Measurements from ENCODE around the gene ZFYVE9. TPM values are rescaled to one million over a fixed set of nuclear protein-coding genes. Genes with fewer than 3 reads are reported as not detected.

The ZFYVE9 gene
- total and polyA plus RNA-seq, 10 donors: 0.72 to 16.7 (median 9.2) TPM

DNA sequence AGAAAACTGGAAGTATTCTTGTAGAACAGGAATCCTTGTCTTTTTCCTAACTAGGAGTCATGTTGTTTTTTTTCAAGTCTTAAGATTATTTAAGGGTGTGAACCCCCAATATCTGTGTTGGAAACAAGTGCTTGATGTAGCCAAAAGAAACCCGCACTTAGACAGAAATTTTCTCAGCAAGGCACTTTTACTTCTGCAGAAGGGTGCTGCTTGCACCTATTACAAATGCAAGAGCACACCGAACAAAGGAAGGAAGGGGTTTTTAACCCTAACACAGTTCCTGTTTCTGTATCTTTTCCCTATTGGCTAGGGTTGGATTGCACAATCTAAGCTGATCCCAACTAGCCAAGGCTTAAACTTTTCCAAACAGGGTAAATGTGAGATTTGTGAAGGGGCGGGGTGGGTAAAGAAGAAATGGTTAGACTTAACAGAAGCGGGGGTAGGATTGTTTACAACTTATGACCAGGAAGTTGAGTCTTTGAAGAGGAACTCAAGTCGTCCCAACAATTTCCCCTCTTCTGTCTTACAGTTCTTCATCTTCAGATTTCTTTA is 75.1 kb downstream of the ZFYVE9 start:
- intact Hi-C loops (cut with DNase I; ENCODE audit: low total_unique reads): no loop called here
- Histone ChIP-seq H3K27me3 (replicated peaks in 1 of 7) (peaks cover 0 to 16% (median 0%) of the 10 kb centered on the region in 7 donors), H3K4me3 (no peak overlapping the region), H3K4me1 (no peaks in the 10 kb centered on the region), H3K27ac (no peak overlapping the region), H3K36me3 (peaks cover 0 to 26% (median 4%) of the 10 kb centered on the region in 6 donors), H3K9me3 (peaks cover 8 to 54% (median 40%) of the 10 kb centered on the region in 8 donors)
- DNase-seq: no peak
- 83 to 93% (median 84%) methylated on average over 5 of the region's 5 CpGs for WGBS, 5 donors
- TF ChIP-seq, protein P1, sequence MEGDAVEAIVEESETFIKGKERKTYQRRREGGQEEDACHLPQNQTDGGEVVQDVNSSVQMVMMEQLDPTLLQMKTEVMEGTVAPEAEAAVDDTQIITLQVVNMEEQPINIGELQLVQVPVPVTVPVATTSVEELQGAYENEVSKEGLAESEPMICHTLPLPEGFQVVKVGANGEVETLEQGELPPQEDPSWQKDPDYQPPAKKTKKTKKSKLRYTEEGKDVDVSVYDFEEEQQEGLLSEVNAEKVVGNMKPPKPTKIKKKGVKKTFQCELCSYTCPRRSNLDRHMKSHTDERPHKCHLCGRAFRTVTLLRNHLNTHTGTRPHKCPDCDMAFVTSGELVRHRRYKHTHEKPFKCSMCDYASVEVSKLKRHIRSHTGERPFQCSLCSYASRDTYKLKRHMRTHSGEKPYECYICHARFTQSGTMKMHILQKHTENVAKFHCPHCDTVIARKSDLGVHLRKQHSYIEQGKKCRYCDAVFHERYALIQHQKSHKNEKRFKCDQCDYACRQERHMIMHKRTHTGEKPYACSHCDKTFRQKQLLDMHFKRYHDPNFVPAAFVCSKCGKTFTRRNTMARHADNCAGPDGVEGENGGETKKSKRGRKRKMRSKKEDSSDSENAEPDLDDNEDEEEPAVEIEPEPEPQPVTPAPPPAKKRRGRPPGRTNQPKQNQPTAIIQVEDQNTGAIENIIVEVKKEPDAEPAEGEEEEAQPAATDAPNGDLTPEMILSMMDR (IDR thresholded peaks at IDR 0.05 in 8 of 11, conservative IDR thresholded peaks at IDR 0.05 in 3 of 11): no peak
- TF ChIP-seq POLR2AphosphoS5 (IDR thresholded peaks at IDR 0.05) (no peak), POLR2A (IDR thresholded peaks at IDR 0.05) (no peak)

DNA sequence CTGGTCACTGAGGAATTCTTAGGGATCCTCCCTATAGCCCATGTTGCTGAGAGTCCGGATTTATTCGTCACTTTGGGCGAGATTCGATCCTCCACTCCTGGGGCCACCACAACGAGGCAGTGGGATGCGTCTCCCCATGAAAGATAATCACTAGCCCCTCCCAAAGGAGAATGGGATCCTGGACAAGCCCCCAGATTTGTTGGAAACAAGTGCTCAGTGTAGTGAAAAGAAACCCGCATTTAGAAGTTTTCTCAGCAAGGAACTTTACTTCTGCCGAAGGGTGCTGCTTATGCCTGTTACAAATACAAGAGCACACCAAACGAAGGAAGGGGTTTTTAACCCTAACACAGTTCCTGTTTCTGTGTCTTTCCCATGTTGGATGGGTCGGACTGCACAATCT is 83.3 kb downstream of the ZFYVE9 start:
- peaks cover 0 to 4% (median 0%) of the 10 kb centered on the region in 6 donors for H3K36me3 ChIP-seq
- TF ChIP-seq POLR2A (IDR thresholded peaks at IDR 0.05): no peak
- H3K9me3 ChIP-seq: peaks cover 3 to 46% (median 31%) of the 10 kb centered on the region in 8 donors
- H3K4me3 ChIP-seq: no peak overlapping the region
- DNase-seq: no peak
- 92 to 96% (median 94%) methylated on average over 10 of the region's 10 CpGs for WGBS, 5 donors
- no peaks in the 10 kb centered on the region for H3K4me1 ChIP-seq
- no peak overlapping the region for H3K27ac ChIP-seq
- intact Hi-C loops (cut with DNase I; ENCODE audit: low total_unique reads): no loop called here
- peaks cover 0 to 97% (median 0%) of the 10 kb centered on the region in 7 donors for H3K27me3 ChIP-seq (replicated peaks in 1 of 7)

DNA sequence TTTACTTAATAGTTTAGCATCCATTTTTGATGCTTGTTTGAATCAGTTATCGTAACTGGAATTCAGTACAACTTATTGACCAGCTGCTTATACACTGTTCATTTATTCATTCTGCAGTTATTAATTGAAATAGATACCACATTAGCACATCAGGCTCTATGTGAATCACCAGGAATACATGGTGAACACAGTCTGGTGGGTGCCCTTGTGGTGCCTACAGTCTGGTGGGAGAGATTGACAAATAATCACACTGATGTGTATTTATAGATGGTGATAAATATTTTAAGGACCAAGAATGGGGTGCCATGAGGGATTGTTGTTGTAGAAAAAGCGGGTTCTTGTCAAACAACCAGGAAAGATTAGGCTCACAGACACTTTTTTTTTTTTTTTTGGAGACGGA is 87.6 kb downstream of the ZFYVE9 start:
- Histone ChIP-seq H3K36me3 (peaks cover 0 to 3% (median 0%) of the 10 kb centered on the region in 6 donors), H3K9me3 (peaks cover 3 to 25% (median 19%) of the 10 kb centered on the region in 8 donors), H3K27me3 (replicated peaks in 1 of 7) (peaks cover 0 to 93% (median 4%) of the 10 kb centered on the region in 7 donors), H3K4me1 (no peaks in the 10 kb centered on the region), H3K27ac (no peak overlapping the region), H3K4me3 (no peak overlapping the region)
- intact Hi-C loops (cut with DNase I; ENCODE audit: low total_unique reads): no loop called here
- WGBS, 5 donors: 88 to 99% (median 93%) methylated on average over 2 to 3 of the region's 3 CpGs
- no peak for DNase-seq
- no peak for TF ChIP-seq POLR2A (IDR thresholded peaks at IDR 0.05)
- TF ChIP-seq POLR2AphosphoS5 (IDR thresholded peaks at IDR 0.05): no peak
- TF ChIP-seq, protein P1 (IDR thresholded peaks at IDR 0.05 in 8 of 11, conservative IDR thresholded peaks at IDR 0.05 in 3 of 11): no peak

DNA sequence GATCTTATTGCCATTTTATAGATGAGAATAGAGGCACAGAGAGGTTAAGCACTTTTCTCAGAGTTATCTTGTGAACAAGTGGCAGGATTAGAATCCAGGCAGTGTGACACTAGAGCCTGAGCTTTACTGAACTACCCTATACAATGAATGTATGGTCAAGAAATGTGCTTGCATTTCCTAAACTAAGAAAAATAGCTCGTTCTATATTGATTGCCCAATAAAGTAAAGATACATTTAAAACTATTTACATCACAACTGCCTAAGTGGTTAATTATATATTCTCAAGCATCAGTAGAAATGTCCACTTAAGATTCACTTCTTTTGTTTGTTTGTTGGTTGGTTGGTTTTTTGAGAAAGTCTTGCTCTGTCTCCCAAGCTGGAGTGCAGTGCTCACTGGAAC is 91.6 kb downstream of the ZFYVE9 start:
- H3K4me1 ChIP-seq: peaks cover 0 to 1% (median 0%) of the 10 kb centered on the region in 6 donors
- no peak overlapping the region for H3K4me3 ChIP-seq
- TF ChIP-seq, protein P1 (IDR thresholded peaks at IDR 0.05 in 8 of 11, conservative IDR thresholded peaks at IDR 0.05 in 3 of 11): no peak
- peaks cover 0 to 10% (median 0%) of the 10 kb centered on the region in 6 donors for H3K36me3 ChIP-seq
- no peak for DNase-seq
- peaks cover 0 to 94% (median 21%) of the 10 kb centered on the region in 7 donors for H3K27me3 ChIP-seq (replicated peaks in 1 of 7)
- 82 to 90% (median 86%) methylated on average over 1 of the region's 1 CpG for WGBS, 5 donors
- intact Hi-C loops (cut with DNase I; ENCODE audit: low total_unique reads): no loop called here
- no peaks in the 10 kb centered on the region for H3K9me3 ChIP-seq
- H3K27ac ChIP-seq: no peak overlapping the region

Measured in spleen (tissue), 11 donors.